NB4 (cell line): ENCODE results near the gene TTC34.

Experiments used
- DNase-seq: peaks from one replicate; pipeline ENCODE4 v3.0.0; 2010; ENCODE audit warnings: low read depth
- H3K4me3 ChIP-seq: one replicate; pipeline ENCODE4 v1.5.1; 2011; ENCODE audit warnings: mild to moderate bottlenecking, low read depth, low read length, moderate library complexity
- CTCF ChIP-seq: IDR thresholded peaks from one replicate; pipeline ENCODE4 v1.5.1; 2012; ENCODE audit warnings: low read depth, low read length
- MAX ChIP-seq: IDR thresholded peaks from 2 replicates; pipeline ENCODE4 v1.6.1; 2011; ENCODE audit warnings: low read depth, low read length
- MYC ChIP-seq: IDR thresholded peaks from 2 replicates; pipeline ENCODE4 v1.6.1; 2011; ENCODE audit warnings: low read depth, low read length
- POLR2A ChIP-seq: IDR thresholded peaks from 2 replicates; pipeline ENCODE4 v1.6.1; 2011; ENCODE audit warnings: mild to moderate bottlenecking; ENCODE audit not compliant: insufficient read length; ENCODE audit errors: extremely low read depth

TTC34 gene

GRCh38 chr1:2635361-2636010 lies 166.0 kb downstream of the TTC34 start:
- no peak overlapping the region for H3K4me3 ChIP-seq
- no peak for DNase-seq
- no peak for TF ChIP-seq MAX
- no peak for TF ChIP-seq CTCF
- no peak for TF ChIP-seq MYC
- no peak for TF ChIP-seq POLR2A

GRCh38 chr1:2633936-2634491 lies 167.5 kb downstream of the TTC34 start:
- DNase-seq: no peak
- TF ChIP-seq MAX: no peak
- TF ChIP-seq POLR2A: no peak
- TF ChIP-seq MYC: no peak
- no peak overlapping the region for H3K4me3 ChIP-seq

GRCh38 chr1:2633366-2633935 lies 168.0 kb downstream of the TTC34 start:
- TF ChIP-seq MAX (no peak), POLR2A (no peak), CTCF (no peak), MYC (no peak)
- DNase-seq: no peak
- H3K4me3 ChIP-seq: no peak overlapping the region

GRCh38 chr1:2632561-2633361 lies 168.7 kb downstream of the TTC34 start, which contains the start of gene MMEL1:
TSS of gene MMEL1 (minus strand) at chr1:2633016. CDS start at chr1:2629484, 3,532 bp downstream.
- TF ChIP-seq POLR2A (no peak), CTCF (no peak), MAX (no peak), MYC (no peak)
- no peak within 1 kb of the TSS for H3K4me3 ChIP-seq
- no peak for DNase-seq

- TF ChIP-seq MYC (no peak), MAX (no peak), CTCF (no peak)
- DNase-seq: no peak
- no peak overlapping the region for H3K4me3 ChIP-seq
These were observed 169.5 kb downstream of the TTC34 start for GRCh38 chr1:2632051-2632430.
